GM12801 (cell line): Measurements from ENCODE around the gene ROBO1.

Experiments
- CTCF ChIP-seq: IDR thresholded peaks from one replicate; pipeline ENCODE4 v1.5.1; 2011; ENCODE audit warnings: control low read depth; ENCODE audit not compliant: insufficient read length; ENCODE audit errors: extremely low read depth

The ROBO1 gene

GRCh38 chr3:79175870-79176269 lies 591.9 kb downstream of the ROBO1 start:
- TF ChIP-seq CTCF, result no peak

- TF ChIP-seq CTCF, result no peak
Measured at GRCh38 chr3:79172241-79172640, 595.6 kb downstream of the ROBO1 start.

GRCh38 chr3:79170021-79170420 lies 597.8 kb downstream of the ROBO1 start:
- TF ChIP-seq CTCF, result no peak

- no peak for TF ChIP-seq CTCF
Measured at GRCh38 chr3:79167651-79168416, 600.0 kb downstream of the ROBO1 start.

GRCh38 chr3:79162653-79163052 lies 605.1 kb downstream of the ROBO1 start:
- no peak for TF ChIP-seq CTCF

- no peak for TF ChIP-seq CTCF
Measured at GRCh38 chr3:79161941-79162340, 605.9 kb downstream of the ROBO1 start.

GRCh38 chr3:79160421-79160820 lies 607.4 kb downstream of the ROBO1 start:
- TF ChIP-seq CTCF, result no peak
